GM18505 (cell line): Measurements from ENCODE around the gene TTLL9.

Experiments
- ATAC-seq: cut with Tn5 transposase; IDR thresholded peaks from one replicate; pipeline ENCODE4 v1.9.1; 2021; ENCODE audit not compliant: unreplicated experiment
- POLR2A ChIP-seq: IDR thresholded peaks from 4 replicates; pipeline ENCODE4 v1.6.1; 2011; ENCODE audit warnings: borderline replicate concordance; ENCODE audit not compliant: insufficient read depth, insufficient read length; ENCODE audit errors: extremely low read depth

The TTLL9 gene

GRCh38 chr20:31975874-31976273 lies 105.4 kb downstream of the TTLL9 start:
- TF ChIP-seq POLR2A: no peak
- ATAC-seq: no peak

GRCh38 chr20:31977080-31977479 lies 106.6 kb downstream of the TTLL9 start:
- no peak for ATAC-seq
- no peak for TF ChIP-seq POLR2A

- TF ChIP-seq POLR2A: no peak
- ATAC-seq: no peak
These were observed 109.4 kb downstream of the TTLL9 start for GRCh38 chr20:31979713-31980426.

GRCh38 chr20:31981784-31982183 lies 111.3 kb downstream of the TTLL9 start:
- no peak for TF ChIP-seq POLR2A
- ATAC-seq: no peak

GRCh38 chr20:31984981-31985471 lies 114.6 kb downstream of the TTLL9 start:
- no peak for TF ChIP-seq POLR2A
- no peak for ATAC-seq

- ATAC-seq: no peak
- no peak for TF ChIP-seq POLR2A
These were observed 117.3 kb downstream of the TTLL9 start for GRCh38 chr20:31987744-31988143.

- no peak for TF ChIP-seq POLR2A
- no peak for ATAC-seq
These were observed 118.1 kb downstream of the TTLL9 start for GRCh38 chr20:31988430-31989015.

- no peak for TF ChIP-seq POLR2A
- ATAC-seq: no peak
These were observed 118.7 kb downstream of the TTLL9 start for GRCh38 chr20:31989030-31989645.

GRCh38 chr20:31990641-31991338 lies 120.4 kb downstream of the TTLL9 start:
- ATAC-seq: no peak
- TF ChIP-seq POLR2A: no peak

GRCh38 chr20:31991339-31991705 lies 120.9 kb downstream of the TTLL9 start:
- TF ChIP-seq POLR2A: no peak
- ATAC-seq: no peak

GRCh38 chr20:31992086-31992485 lies 121.7 kb downstream of the TTLL9 start:
- no peak for TF ChIP-seq POLR2A
- no peak for ATAC-seq
